Endothelial cell (in vitro differentiated cells): ENCODE measurements around the gene NRDC. TPM values are rescaled to one million over a fixed set of nuclear protein-coding genes. Genes with fewer than 3 reads are reported as not detected.
"Not testable (repeated sequence)": the region's sequence is repeated elsewhere in the genome, so short reads cannot be mapped to it uniquely, and the experiment has no call there.

Experiments
- DNase-seq: peaks from one replicate; pipeline ENCODE4 v3.0.0; 2021; ENCODE audit warnings: low spot score
- H3K27ac Mint-ChIP-seq: one replicate; pipeline ENCODE4 v1.8.0; 2021; ENCODE audit warnings: mixed read lengths, inconsistent platforms; ENCODE audit not compliant: unreplicated experiment
- H3K27me3 Mint-ChIP-seq: one replicate; pipeline ENCODE4 v1.8.0; 2021; ENCODE audit warnings: mild to moderate bottlenecking, moderate library complexity, mixed read lengths, inconsistent platforms; ENCODE audit not compliant: unreplicated experiment
- H3K36me3 Mint-ChIP-seq: one replicate; pipeline ENCODE4 v1.8.0; 2021; ENCODE audit warnings: mild to moderate bottlenecking, low read depth, mixed read lengths, inconsistent platforms; ENCODE audit not compliant: unreplicated experiment
- H3K4me1 Mint-ChIP-seq: one replicate; pipeline ENCODE4 v1.8.0; 2021; ENCODE audit warnings: mild to moderate bottlenecking, mixed read lengths, inconsistent platforms; ENCODE audit not compliant: unreplicated experiment
- H3K4me3 Mint-ChIP-seq: one replicate; pipeline ENCODE4 v1.8.0; 2021; ENCODE audit warnings: mild to moderate bottlenecking, mixed read lengths, inconsistent platforms; ENCODE audit not compliant: unreplicated experiment
- H3K9me3 Mint-ChIP-seq: one replicate; pipeline ENCODE4 v1.8.0; 2021; ENCODE audit warnings: mixed read lengths, inconsistent platforms; ENCODE audit not compliant: unreplicated experiment
- total RNA-seq: library from RNA; stranded (reverse); fragmentation: NEBNext Ultra II Directional; extraction: Animal tissue kit (Norgen Biotek cat#: 25700); gene quantifications from one replicate; pipeline ENCODE4 v1.2.1, GENCODE V29; 2021; ENCODE audit not compliant: unreplicated experiment
- TF ChIP-seq, protein P1 (sequence below): fragments of 200-600 bp; sonication (generic); IDR thresholded peaks from one replicate; pipeline ENCODE4 v1.5.0; 2021; ENCODE audit warnings: antibody characterized with exemption; ENCODE audit not compliant: unreplicated experiment

The NRDC gene
- total RNA-seq, 1 donor from 2014 or later: 135 TPM

DNA sequence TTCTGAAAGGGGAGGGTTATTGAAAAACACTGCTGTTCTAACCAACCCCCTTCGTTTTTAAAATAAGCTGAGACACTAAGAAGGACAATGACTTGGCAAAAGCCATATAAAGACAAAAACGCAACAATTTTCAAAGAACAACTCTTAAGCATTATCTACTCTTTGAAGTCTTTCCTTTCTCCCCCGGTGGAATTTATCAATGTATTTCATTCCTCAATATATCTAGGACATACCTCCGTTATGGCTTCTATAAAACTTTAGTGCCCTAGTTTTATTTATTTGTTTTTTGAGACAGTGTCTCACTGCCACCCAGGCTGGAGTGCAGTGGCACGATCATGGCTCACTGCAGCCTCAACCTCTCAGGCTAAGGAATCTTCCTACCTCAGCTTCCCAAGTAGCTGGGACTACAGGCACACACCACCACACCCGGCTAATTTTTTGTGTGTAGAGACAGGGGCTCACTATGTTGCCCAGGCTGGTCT lies 3.2 kb downstream of the NRDC start:
- DNase-seq: no peak
- Mint-ChIP-seq H3K27me3 (peaks cover 5% of the 10 kb centered on the region), H3K9me3 (no peaks in the 10 kb centered on the region), H3K36me3 (no peaks in the 10 kb centered on the region), H3K4me3 (no peak overlapping the region), H3K4me1 (peaks cover 12% of the 10 kb centered on the region), H3K27ac (peak overlapping the region; percentile 17)
- TF ChIP-seq, protein P1, sequence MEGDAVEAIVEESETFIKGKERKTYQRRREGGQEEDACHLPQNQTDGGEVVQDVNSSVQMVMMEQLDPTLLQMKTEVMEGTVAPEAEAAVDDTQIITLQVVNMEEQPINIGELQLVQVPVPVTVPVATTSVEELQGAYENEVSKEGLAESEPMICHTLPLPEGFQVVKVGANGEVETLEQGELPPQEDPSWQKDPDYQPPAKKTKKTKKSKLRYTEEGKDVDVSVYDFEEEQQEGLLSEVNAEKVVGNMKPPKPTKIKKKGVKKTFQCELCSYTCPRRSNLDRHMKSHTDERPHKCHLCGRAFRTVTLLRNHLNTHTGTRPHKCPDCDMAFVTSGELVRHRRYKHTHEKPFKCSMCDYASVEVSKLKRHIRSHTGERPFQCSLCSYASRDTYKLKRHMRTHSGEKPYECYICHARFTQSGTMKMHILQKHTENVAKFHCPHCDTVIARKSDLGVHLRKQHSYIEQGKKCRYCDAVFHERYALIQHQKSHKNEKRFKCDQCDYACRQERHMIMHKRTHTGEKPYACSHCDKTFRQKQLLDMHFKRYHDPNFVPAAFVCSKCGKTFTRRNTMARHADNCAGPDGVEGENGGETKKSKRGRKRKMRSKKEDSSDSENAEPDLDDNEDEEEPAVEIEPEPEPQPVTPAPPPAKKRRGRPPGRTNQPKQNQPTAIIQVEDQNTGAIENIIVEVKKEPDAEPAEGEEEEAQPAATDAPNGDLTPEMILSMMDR: no peak

DNA sequence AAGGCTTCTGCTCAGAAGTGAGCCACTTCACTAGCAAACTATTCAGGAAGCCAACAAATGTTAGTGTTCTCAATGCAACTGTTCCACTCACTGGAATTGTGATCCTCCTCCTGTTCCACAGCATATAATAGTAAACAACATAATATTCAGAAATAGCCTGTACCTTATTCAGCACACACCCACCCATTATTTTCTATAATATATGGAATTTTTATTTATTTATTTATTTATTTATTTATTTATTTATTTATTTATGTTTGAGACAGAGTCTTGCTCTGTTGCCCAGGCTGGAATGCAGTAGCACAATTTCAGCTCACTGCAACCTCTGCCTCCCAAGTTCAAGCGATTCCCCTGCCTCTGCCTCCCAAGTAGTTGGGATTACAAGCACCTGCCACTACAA lies 5.3 kb downstream of the NRDC start:
- H3K9me3 Mint-ChIP-seq, H3K4me3 Mint-ChIP-seq, H3K27me3 Mint-ChIP-seq, H3K27ac Mint-ChIP-seq, DNase-seq, H3K36me3 Mint-ChIP-seq: not testable (repeated sequence)
- peaks cover 12% of the 10 kb centered on the region for H3K4me1 Mint-ChIP-seq

DNA sequence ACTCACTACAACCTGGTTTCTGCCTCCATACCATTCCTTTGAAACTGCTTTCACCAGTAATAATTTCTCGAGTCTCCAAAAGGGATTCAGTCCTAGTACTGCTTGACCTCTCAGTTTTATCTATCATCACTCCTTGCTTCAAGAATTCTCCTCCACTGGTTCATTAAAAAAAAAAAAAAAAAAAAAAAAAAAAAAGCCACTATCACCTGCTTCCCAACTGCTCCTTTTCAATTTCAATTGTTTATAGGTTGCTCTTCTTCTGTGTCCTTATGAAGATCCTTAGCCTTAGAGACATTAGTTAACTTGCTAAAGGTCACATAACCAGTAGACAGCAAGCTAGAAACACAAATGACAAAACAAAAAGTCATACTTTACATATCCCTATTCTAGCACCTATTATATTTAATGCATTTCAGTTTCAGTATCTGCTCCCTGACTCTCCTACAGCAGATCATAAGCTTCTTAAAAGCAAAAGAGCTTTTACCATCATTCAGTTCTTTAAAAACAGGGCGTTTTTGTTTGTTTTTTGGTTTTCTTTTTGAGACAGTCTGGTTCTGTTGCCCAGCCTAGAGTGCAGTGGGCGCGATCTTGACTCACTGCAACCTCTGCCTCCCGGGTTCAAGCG lies 7.1 kb downstream of the NRDC start:
- Mint-ChIP-seq H3K27ac (no peak overlapping the region), H3K36me3 (no peaks in the 10 kb centered on the region), H3K4me3 (no peak overlapping the region), H3K4me1 (peaks cover 19% of the 10 kb centered on the region), H3K9me3 (no peaks in the 10 kb centered on the region), H3K27me3 (peaks cover 2% of the 10 kb centered on the region)
- no peak for DNase-seq
- TF ChIP-seq, protein P1: no peak

DNA sequence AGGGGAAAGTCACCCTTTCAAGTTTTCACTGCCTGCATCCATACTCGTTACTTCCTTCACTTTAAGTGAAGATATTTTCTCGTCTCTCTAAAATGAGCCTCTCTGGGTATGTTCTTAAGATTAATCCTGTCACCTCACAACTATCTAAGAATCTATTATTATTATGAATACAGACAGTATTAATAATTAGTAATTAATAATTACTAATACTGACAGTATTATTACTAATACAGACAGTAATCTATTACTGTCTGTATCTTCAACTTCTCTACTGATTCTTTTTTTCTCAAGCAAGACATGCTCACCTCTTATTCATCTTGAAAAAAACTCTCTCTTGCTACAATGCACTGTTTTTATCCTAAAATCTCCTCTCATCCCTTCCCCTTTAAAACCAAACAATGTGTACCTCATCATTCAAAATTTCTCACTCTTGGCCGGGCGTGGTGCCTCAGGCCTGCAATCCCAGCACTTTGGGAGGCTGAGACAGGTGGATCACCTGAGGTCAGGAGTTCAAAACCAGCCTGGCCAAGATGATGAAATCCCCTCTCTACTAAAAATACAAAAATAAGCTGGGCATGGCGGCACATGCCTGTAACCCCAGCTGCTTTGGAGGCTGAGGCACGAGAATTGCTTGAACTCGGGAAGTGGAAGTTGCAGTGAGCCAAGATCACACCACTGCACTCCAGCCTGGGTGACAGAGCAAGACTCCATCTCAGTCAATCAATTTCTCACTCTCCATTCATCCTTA lies 7.8 kb downstream of the NRDC start:
- Mint-ChIP-seq H3K4me3 (no peak overlapping the region), H3K27me3 (peaks cover 2% of the 10 kb centered on the region), H3K36me3 (no peaks in the 10 kb centered on the region), H3K4me1 (peaks cover 19% of the 10 kb centered on the region), H3K27ac (no peak overlapping the region), H3K9me3 (no peaks in the 10 kb centered on the region)
- no peak for DNase-seq
- TF ChIP-seq, protein P1: no peak

DNA sequence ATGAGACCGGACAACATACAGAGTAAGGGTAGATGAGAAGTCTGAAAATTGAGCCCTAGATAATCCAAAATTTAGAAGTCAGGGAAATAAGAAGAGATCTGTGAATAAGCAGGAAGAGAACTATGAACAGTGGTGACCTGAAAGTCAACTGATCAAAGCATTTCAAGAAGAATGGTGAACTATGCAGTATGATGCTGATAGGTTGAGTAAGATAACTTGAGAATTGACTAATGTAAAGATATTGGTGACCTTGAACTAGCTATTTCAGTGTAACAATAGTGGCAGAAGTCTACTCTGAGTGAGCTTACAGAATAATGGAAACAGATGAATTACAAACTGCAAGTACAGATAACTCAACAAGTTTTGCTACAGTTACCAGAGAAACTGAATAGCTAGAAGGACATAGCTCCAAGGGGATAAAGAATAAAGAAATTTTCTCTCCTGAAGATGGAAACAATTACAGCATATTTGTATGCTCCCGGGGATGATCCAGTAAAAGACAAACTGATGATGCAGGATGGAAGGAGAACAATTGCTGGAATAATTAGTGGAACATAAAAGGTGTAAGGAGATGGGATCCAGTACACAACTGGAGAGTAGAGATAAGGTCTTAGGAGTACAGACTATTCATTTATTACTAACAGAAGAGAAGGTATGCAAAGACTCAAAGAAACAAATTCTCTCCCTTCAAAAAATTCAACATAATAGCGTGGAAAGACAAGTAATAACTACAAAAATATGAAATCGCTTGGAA lies 10.9 kb downstream of the NRDC start:
- Mint-ChIP-seq H3K36me3 (no peaks in the 10 kb centered on the region), H3K4me1 (peaks cover 11% of the 10 kb centered on the region), H3K9me3 (no peaks in the 10 kb centered on the region), H3K27me3 (peaks cover 2% of the 10 kb centered on the region), H3K27ac (no peak overlapping the region), H3K4me3 (no peak overlapping the region)
- TF ChIP-seq, protein P1: no peak
- DNase-seq: no peak
